ENCODE data around the gene LRRC61.

DNA sequence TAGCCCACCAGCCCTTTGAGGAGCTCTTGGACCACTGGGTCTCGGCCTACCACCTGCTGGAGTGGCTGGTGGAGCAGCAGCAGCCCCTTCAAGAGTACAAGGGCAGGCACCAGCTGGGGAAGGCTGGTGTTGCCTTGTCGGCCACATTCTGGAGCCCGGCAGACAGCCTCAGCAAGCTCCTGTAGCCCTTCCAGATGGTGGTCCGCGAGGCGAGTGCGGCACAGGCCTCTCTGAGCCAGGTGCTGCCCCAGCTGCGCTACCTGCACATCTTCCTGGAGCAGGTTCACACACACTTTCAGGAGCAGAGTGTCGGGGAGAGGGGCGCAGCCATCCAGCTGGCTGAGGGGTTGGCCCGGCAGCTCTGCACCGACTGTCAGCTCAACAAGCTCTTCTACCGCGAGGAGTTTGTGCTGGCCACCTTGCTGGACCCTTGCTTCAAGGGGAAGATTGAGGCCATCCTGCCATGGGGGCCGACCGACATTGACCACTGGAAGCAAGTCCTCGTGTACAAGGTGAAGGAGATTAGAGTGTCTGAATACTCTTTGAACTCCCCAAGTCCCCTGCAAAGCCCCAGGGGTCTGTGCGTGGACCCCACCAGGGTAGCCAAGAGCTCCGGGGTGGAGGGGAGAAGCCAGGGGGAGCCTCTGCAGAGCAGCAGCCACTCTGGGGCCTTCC is 7.2 kb downstream of the LRRC61 start:
- TF ChIP-seq, protein P1, sequence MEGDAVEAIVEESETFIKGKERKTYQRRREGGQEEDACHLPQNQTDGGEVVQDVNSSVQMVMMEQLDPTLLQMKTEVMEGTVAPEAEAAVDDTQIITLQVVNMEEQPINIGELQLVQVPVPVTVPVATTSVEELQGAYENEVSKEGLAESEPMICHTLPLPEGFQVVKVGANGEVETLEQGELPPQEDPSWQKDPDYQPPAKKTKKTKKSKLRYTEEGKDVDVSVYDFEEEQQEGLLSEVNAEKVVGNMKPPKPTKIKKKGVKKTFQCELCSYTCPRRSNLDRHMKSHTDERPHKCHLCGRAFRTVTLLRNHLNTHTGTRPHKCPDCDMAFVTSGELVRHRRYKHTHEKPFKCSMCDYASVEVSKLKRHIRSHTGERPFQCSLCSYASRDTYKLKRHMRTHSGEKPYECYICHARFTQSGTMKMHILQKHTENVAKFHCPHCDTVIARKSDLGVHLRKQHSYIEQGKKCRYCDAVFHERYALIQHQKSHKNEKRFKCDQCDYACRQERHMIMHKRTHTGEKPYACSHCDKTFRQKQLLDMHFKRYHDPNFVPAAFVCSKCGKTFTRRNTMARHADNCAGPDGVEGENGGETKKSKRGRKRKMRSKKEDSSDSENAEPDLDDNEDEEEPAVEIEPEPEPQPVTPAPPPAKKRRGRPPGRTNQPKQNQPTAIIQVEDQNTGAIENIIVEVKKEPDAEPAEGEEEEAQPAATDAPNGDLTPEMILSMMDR (conservative IDR thresholded peaks at IDR 0.05 in 1 of 2, IDR thresholded peaks at IDR 0.05 in 1 of 2; ENCODE audit: extremely low read depth in 1 of 2, insufficient read depth in 1 of 2, low read depth in 1 of 2, low read length in 2 of 2), result no peak
- no peak for TF ChIP-seq EZH2 (IDR thresholded peaks at IDR 0.05; ENCODE audit: borderline replicate concordance, low read length)

Data from mammary epithelial cell (primary cell).